HG02610 (cell line): Measurements from ENCODE around the gene ATL1.

Experiments
- ATAC-seq: cut with Tn5 transposase; IDR thresholded peaks from one replicate; pipeline ENCODE4 v1.9.1; 2021; ENCODE audit warnings: mild to moderate bottlenecking, moderate library complexity; ENCODE audit not compliant: unreplicated experiment

ATL1 gene

DNA sequence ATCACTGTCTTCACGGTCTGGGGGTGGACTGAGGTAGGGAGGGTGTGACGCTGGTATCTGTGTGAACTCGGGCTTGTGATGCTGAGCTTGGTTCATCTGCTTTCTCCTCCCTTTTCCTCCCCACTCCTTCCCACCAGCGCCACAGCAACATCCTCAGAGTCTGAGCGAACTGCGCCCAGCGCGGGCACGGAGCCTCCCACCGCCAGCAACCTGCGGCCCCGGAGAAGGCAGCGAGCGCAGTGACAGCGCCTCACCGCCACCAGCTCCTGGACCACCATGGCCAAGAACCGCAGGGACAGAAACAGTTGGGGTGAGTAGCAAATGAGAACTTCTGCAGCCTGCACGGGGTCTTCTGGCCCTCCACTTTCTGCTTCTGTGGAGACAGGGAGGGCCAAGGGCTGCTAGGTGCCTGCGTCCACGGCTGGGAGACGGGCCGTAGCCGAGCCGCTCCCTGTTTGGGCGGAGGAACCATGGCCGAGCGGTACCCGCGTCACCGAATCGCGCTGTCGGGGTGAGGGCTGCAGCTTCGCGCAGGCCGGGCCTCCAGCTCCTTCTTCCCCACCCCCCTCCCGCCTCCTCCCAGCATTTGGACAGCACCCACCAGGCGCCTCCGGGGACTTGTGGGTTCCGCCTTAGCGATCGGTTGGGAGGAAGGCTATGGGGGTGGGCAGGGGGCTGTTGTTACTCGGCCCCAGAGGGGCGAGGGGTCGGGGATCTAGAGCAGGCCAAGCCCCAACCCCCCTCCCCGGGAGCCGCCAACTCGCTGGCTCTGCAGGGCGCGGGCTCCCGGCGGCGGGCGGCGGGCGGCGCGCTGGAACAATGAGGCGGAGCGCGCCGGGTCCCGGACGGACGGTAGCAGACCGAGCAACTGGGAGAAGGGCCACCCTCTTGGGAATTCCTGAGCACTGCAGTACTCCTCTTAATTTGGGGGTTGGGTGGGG, at the start of gene ATL1:
Gene ATL1 (plus strand): TSS at position 156 of the 941 bp plus-strand sequence. CDS start 121 bp downstream, at position 277.
- ATAC-seq, result peak; percentile 40

DNA sequence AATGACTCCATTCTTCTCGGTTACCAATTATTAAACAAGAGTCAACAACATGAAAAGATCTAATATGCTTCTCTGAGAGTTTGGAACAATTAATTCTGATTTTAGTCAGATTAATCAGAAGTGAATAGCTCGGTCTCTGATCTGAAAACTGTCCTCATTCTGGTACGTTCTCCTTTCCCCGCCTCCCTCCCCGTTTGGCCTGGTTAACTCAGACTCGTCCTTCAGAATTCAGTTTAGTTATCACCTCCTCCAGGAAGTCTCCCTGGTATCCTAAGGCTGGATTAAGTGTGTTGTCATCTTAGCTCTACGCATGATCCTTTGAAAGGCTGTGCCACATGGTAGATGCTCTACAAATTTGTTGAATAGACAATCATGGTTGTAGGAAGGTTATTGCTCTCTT, 49.8 kb upstream of the ATL1 start:
- ATAC-seq, result no peak

DNA sequence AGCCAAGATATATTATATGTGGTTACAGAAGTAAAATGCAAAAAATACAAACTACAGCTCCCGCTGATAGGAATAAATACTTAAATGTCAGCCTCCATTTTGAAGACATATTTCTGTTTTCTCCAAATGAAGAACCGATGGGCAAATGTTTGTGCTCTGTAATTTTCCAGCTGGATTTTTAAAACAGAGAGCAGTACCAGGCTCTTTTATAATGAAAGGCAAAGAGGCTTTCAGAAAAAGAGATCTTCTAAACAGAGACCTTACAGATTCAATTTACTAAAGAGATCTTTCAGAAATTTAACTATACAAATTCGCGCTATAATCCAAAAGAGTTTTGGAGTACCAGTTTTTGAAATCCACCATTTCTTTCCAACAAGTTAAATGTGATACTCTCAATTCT, 47.5 kb upstream of the ATL1 start:
- no peak for ATAC-seq

DNA sequence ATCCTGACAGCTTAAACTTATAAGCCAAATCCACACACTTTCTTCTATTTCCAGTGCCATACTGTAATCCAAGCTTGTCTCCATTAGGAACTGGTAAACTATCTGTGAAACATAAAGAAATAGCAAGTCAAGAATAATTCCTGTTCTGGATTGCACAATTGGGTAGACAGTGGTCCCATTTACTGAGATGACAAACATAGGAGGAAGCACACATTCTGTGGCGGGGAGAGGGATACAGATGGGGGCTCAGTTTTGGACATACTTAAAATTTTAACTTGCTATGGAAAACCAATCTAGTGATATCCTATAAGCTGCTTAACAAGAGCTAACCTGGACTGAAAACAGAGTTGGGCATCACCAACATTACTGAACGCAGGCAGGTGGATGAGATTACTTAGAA, 43.9 kb upstream of the ATL1 start:
- no peak for ATAC-seq

DNA sequence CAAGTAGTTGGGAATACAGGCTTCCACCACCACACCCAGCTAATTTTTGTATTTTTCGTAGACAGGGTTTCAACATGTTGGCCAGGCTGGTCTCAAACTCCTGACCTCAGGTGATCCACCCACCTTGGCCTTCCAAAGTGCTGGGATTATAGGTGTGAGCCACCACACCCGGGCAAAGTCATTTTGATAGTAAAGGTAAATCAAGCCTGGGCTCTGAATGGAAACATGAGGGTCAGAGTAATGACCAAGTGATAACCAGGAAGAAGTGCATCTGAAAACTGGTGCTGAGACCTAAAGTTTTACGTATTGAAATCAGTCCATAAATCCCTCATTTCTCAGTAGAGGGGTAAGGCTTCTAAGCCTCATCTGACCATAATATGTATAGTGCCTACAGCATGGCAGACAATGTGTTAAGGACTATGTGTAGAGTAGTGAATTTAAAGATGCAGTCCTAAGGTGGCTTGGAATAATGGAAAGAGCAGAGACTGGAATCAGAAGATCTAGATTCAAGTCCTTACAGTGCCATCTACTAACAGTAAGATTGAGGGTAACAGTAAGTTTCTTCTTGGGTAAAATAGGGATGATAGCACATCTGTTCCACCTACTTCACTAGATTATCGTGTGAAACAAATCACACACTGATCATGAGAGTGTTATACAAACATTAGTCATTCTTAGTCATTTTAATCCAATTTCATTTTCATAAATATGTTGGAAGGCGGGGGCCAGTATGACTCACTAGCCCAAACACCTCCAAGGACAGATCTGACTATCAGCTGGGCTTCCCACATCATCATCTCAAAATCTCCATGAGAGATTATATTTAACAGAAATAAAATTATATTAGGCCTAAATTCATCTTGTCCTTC, 38.8 kb upstream of the ATL1 start:
- peak; percentile 84 for ATAC-seq

DNA sequence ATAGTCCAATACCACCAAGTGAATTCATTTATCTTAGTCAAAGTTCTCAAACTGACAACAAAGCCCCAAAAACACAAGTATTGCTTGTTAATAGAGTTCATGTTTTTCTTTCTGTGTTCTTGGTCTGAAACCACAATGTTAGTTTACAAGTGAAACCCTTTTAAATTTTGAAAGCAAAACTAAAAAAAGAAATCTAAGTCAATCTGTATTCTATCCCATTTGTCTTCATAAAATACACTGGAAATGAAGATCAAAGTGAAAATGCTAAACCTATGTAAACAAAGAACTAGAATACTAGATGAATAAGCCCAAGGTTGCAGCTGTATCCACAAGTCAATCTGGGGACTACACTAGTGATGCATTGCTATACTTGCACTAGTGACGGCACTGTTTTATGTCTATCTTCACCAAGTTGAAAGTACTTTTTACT, 38.0 kb upstream of the ATL1 start:
- ATAC-seq, result peak; percentile 76

DNA sequence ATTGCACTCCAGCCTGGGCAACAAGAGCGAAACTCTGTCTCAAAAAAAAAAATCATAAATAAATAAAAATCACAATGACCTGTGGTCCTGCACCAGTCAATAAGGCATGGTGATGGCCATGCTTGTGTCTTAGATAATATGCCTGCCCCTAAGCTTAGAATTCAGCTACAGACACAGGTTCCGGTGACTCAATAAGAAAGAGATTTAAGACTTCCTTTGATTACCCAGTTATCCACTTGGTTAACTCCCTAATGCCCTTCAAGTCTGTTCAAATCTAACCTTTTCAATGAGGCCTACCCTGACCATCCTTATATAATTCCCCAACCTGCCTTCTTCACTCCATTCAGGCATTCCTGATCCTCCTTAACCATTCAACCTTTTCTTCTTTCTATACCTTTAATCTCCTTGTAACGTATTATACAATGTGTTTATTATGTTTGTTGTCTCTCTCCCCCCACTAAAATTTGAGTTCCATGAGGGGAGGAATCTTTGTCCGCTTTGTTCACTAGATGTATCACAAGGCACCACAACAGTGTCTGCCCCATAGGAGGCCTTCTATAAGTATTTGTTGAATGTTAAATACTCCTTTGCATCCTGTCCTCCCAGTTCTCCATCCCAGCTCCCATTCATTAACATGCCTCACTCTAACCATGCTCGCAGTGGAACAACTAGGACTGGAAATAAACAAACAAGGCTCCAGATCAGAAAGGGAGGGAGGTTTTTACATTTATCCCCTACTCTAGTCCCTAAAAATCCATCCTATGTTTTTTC, 36.5 kb upstream of the ATL1 start:
- ATAC-seq, result no peak

DNA sequence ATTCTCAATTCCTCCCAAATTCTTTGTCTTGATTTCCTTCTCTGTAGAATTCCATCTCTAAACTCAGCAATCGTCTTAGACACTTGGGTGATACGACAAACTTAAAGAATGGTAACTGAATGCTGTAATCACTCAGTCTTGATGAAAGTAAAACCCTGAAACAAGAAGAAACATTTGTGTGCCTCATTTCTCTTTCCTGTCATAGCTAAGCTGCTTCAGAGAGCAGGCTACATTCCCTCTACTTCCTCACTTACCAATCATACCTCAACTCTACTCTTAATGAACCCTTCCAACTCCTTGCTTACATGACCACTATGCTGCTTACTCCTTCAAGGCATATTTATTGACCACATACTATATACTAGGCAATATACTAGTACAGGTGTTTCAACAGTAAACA, 35.9 kb upstream of the ATL1 start:
- ATAC-seq, result peak; percentile 29

DNA sequence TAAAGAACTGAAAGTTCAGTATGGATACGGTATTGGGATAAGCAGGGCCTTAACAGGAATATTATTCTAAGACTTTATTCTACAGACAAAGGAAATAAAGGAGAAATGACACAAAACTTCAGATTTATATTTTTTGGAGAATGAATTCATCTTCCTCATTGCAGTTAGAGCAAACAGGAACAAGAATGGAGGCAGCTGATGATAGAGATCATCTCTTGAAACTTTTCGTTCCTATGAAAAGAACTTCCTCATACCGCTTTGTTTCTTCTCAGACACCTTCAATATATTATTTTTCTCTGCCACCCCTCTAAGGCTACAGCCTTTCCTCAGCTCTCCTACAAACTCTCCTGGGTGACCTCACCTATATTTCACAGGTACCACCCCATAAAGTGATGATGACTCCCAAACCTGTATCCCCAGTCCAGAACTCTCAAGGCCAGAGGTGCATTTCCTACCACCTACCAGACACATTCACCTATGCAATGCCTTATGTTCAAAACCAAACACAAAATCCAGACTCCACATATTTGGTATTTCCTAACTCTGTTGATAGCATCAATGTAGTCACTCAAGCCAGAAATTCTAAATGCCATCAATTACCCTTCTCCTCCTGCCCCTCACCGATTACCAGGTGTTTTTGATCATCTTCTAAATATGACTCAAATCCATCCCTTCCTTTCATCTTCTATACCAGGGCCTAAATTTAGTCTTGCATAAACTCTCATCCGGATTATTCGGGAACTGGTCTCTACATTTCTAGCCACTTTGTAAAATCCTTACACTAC, 35.0 kb upstream of the ATL1 start:
- no peak for ATAC-seq

DNA sequence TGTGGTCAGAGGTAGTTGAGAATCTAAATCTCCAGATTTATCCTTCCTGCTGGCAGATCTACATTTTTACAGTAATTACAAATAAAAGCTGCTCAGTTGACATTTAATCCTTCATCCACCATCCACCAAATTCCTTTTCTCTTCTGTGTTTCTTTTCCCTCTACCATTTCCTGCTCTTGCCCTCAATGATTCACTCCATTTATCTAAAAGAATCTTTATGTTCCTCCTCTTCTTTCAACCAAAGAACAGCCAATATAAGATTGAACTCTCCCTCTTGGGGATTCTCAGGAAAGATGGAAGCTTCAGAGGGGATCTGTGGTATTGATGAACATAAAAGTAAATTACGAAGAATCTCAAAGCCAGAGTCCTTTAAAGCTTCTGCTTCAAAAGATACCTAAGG, 31.9 kb upstream of the ATL1 start:
- no peak for ATAC-seq

DNA sequence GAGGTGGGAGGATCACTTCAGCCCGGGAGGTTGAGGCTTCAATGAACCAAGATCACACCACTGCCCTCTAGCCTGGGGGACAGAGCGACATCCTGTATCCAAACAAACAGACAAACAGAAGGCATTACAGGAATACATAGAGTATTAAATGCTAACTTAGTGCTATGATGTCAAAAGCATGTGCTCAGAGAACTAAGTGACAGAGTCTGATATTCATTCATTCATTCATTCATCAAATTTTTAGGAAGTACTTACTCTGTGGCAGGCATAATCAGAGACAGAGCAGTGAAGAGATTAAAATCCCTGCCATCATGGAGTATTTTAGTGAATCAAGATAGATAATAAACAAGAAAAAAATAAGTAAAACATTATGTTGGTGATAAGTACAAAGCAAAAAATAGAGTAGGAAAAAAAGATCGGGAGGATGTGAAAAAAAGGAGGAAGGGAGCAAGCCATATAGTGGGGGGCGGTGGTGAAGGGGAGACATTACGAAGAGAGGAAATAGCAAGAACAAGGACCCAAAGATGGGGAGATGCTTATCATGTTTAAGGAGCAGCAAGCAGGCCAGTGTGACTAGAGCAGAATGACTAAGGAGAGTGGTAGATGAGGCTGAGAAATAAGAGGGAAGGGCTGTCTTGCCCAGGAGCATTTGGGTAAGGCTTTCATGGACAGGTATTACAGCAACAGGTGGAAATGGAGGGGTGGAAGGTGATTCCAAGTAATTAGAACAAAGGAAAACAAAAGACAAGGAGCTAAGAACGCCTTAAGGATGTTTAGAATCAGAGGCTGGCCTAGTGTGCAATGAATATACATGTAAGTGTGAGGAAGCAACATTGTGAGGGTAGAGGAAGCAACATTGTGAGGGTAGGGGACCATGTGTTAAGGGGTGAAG, 30.4 kb upstream of the ATL1 start:
- no peak for ATAC-seq

DNA sequence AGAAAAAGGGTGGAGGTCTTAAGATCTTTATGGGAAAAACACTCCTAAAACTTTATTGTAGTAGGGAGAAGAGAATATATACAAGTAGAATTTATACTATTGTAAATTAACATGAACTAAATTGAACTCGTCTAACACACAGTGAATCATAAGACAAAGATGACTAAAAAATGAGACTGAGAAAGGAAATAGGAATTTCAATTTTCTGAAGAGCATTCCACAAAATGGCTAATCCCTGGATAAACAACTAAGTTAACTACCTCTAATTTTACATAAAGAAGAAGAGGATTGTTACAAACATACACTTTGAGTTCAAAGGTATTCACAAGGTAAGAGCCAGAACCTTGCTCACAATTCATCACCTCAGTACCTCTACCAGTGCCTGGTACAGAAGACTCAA, 29.6 kb upstream of the ATL1 start:
- no peak for ATAC-seq

DNA sequence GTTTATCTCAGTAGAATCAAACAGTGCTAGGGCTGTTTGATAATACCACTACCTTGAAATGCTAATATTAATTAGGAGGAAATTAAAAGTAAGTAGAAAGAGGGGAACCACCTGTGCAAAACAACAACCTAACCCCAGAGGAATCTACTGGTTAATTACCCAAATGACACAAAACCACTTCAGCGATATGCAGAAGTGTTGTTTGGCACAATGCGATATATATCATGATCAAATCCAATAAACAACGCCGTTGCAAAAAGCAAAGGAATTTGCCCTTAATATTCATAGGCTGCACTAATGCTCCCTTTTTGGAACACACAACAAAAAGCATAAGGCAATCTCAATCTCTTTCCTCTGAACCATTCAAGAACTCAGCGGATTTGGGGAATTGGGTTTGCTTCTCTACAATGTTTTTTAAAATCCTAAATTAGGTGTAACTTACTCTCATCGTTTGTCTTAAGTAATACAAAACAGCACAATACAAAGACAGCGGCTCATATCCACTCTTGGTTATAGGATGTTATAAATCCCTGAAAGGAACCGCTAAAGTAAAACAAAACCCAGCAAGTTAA, 29.1 kb upstream of the ATL1 start:
- no peak for ATAC-seq

DNA sequence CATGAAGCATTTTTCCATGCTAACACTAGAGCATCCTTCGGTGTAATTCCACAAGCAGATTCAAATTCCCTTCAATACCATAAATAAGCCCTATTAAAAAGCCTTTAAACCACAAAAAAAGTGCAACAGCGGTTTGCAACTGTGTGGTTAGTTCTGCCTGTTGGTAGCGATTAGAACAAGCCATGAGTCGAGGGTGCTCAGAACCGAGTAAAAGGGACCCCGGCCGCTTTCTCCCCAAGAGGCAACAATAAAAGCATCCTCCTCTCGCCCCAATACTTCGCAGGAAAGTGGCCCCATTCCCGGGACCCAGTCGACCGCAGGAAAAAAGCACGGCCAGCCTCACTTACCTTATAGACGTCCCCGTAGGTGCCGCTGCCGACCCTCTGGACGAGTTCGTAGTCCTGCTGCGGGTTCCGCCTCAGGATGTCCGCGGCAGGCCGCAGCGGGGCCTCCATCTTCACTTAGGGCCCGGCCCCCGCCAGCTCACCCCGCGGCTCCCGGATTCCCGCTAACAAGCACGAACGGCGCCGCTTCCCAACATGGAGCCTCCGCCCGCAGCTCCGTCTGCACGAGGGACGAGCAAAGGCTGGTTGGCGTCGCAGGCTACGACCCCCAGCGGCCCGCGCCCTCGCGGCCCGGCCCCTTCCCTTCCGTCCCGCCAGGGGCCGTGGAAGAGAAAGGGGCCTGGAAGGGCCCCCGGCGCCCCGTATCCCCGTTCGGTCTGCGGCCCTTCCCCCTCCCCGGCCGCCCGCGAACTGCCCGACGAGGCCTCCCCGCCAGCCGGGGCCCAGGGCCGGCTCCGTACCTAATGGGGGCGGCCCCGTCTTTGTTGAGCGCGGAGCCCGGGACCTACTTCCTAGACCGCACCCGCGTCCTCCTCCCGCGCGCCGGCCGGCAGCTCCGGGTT, 28.1 kb upstream of the ATL1 start:
- peak; percentile 51 for ATAC-seq

DNA sequence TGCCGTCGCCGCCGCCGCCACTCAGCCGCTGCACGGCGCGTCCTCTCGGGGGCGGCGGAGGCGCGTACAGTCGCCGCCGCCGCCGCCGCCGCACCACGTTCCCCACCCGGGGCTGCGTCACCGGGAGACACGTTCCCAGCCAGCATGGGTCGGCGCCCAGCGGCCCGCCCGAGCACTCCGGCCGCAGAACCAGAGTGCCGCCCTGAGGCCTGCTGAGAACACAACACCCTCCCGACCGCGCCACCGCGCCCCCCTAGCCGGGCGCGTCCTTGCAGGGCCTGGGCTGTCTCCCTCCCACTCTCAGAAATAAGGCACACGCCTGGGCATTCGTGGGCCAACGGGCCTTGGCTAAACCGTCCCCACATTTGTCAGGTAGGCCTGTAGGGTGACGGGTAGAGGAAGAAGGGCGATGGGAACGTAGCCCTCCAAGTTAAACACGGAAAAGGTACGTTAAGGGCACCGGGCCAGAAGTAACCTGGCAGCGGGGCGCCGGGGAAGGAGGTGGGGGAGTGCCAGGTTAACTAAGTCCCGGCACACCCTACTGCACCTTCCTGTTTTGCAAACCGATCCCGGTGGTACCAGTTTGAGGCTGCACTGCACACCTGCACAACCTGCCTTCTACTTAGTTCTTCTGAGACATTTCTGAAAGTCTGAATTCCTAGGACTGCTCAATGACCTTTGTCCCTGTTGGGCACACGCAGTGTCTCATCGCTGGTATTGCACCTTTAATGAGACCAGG, 27.3 kb upstream of the ATL1 start, which contains the start of gene MAP4K5:
Gene MAP4K5 (minus strand): TSS at position 68 of the 739 bp plus-strand sequence. CDS start 520 bp downstream, outside the sequence.
- ATAC-seq, result peak; percentile 95

DNA sequence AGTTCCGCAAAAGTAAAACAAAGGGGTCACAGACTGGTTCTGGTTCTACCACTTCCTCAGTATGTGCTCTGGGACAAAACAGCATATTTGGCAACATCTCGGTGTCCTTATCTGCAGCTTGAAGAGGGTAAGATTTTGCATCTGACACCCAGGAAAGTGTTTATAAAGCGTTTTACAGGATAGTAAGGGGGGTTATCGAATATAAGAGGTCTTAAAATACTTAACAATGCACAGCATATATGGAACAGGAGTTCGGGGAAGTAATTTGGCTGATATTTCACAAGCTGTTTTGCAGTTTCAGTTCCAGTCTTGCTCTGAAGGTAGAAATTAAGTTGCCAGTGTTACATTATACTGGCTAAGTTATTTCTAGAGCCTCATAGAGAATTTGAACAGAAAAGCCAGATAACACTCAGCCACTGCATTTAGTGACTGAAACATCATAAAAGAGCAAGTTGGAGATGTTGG, 26.7 kb upstream of the ATL1 start:
- peak; percentile 9 for ATAC-seq

DNA sequence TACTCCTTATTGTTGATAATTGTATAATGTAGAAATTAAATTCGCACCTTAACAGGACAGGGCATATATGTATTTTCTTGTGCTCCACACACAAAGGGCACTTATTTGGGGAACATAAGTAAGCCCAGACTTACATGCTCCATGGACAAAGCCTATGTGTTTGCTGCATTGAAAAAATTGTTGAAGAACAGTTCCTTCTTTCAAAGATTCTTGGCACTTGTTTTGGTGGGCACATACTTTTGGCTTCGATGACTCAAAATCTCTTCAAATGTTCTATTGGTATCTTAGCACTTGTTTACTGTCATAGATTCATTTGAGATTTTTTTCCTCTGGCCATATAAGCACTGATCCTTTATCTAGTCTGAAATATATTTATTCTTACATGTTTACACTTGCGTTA, 26.1 kb upstream of the ATL1 start:
- no peak for ATAC-seq
